GM10266 (cell line): ENCODE measurements around the gene MEG3.

ENCODE experiments used
- DNase-seq: peaks from one replicate; pipeline ENCODE4 v3.0.0; 2012; ENCODE audit errors: extremely low spot score
- CTCF ChIP-seq: IDR thresholded peaks from 2 replicates; pipeline ENCODE4 v1.5.1; 2012; ENCODE audit warnings: mild to moderate bottlenecking, low read depth; ENCODE audit not compliant: control insufficient read depth, insufficient read depth; ENCODE audit errors: missing control alignments

Gene MEG3

GRCh38 chr14:100825713-100826331, at the start of gene MEG3:
Gene MEG3 (plus strand): TSS chr14:100826118.
- DNase-seq = no peak
- TF ChIP-seq CTCF = no peak

DNA sequence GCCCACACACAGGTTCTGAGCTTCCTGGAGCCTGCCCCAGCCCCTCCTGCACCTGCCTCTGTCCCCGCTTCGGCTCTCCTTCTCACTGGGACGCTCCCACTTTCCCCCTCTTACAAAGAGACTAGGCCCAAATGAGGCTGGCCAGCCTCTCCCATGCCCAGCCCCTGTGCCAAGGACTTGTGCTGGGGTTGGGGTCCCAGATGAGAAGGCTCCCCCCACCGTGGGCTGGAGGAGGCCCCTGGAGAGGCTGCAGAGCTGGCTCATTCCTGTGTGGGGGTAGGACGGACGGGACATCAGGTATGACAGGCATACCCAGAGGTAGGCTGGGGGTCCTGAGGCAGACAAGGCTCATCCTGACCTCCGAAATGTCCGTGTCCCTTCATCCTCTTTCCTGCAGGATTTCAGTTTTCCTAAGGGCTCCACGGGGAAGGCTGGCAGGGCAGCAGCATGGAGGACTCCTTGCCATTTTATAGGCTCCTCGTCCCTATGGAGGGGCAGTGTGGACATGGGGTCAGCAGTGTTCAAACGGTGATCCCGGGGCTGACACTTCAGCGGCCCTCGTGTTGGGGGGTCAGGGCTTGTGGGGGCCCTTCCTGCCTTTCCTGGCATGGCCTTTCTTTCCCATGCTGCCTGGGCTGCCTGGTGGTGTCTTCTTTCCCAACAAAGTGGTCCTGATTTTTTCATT, 49.1 kb upstream of the MEG3 start:
- TF ChIP-seq CTCF = no peak
- no peak for DNase-seq

DNA sequence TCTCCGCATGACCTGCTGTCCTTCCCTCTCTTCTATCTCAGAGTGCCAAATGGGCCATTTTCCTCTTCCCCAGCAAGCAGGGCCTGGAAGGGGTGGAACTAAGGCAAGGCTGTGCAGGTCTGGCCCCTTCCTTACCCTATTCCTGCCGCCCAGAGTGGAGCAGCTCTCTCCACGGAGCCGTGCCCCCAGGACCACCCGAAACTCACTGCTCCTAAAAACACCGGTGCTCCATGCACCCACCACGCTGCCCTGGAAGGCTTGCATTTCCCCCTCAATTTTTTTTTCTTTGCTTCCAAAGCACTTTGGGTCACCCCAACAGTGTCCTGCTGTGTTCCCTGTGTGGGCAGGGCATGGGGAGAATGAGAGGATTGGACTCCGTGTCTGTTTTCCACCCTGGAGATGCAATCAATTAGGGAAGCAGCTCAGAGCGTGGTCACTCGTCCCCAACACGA, 48.5 kb upstream of the MEG3 start:
- no peak for TF ChIP-seq CTCF
- DNase-seq = no peak

DNA sequence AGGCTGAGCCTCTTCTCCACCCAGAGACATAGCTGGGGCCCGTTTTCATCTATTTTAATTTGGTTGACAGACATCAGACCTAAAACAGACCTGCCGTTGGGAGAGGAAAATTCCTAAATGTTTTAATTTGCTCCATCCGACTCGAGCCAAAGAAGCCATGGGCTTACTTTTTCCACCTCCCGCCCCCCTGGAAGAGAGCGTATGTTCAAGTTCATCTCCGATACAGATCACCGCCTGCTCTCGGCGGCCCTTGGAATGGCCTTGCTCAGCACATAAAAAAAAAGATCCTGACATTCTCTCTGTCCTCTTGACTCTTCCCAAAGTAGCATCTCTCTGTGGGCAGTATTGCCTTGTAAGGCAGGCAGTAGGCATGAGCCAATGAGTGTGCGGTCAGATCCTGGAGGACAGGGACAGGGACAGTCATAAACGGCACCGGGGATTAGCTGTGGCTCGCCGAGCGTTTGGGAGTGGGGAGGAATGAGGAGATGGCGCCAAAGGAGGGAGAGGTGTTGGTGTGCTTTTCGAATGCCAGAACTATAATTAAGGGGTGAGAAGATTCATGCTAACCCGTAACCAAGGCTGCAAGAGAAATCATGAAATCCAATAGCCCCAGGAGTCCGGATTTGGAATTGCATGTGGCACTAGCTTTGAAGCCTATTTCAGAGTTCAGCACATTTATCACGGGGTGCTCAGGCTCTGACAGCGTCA, 47.9 kb upstream of the MEG3 start:
- TF ChIP-seq CTCF = no peak
- DNase-seq = no peak

DNA sequence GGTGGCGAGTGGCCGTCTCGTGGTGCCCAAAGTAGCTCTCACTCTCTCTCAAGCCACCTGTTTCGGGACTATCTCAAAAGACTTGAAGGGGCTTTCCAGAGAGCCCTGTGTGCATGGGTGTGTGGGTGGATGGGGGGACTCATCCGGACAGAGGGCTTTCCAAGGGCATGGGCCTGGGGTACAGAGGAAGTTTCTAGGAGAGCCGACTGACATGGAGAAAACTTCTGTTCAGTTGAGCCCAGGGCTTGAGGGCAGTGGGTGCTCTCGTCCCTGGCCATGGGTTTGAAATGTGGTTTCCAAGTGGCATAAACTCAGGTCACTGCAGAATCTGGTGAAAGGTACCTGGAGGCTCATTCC, 47.4 kb upstream of the MEG3 start:
- TF ChIP-seq CTCF = no peak
- DNase-seq = no peak

DNA sequence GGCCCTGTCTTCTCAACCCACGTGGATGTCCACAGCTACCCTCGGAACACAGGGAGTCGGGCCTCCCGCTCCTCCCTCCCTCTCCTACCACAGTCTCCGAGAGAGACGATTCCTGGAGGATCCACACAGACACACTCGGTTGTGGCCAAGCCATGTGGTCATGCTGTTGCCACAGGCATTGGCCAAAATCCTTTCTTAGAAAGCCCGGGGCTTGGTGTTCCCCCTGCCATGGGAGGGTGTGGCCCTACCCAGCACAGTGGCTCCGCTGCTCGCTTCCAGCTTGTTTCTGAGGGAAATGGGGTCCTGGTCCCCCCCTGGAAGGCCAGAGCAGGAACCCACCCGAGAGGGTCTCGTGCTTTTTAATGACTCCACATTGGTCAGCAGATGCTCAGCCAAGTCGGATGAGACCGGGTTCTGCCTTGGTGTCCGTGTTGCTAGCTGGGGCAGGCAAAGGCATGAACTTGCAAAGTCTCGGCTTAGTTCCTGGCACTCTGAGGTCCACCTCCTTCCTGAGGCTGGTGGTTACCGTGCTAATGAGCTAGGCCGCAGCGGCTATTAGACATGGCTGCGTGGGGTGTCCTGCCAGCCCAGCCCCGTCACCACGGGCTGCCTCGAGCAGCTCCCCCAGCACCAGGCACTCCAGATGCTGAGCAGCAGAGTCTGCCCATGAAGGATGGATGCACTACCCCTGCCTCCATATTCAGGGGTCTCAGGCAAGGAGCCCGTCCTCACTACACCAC, 46.8 kb upstream of the MEG3 start:
- no peak for TF ChIP-seq CTCF
- DNase-seq = no peak
